PC-9 (cell line): ENCODE measurements around the gene ZNRD2.

Experiments
- CTCF ChIP-seq: fragments of 200-600 bp; sonication (generic); conservative IDR thresholded peaks from 2 replicates; pipeline ENCODE4 v1.6.1; 2017; ENCODE audit warnings: mixed run types, antibody characterized with exemption, mild to moderate bottlenecking, moderate library complexity
- EZH2 ChIP-seq: fragments of 200-600 bp; sonication (generic); IDR thresholded peaks from 2 replicates; pipeline ENCODE4 v1.8.0; 2017; ENCODE audit warnings: antibody characterized with exemption, low read depth

- TF ChIP-seq EZH2: no peak
- no peak for TF ChIP-seq CTCF
Measured at GRCh38 chr11:65599216-65599954, 29.1 kb downstream of the ZNRD2 start.
